Activated gamma-delta T cell (primary cell): ENCODE results near the gene BNC2.

Source experiments
- DNase-seq: peaks from one replicate; lab custom pipeline; 2025; lab: John Stamatoyannopoulos, UW

Gene BNC2

GRCh38 chr9:16597136-16597535 is 273.3 kb downstream of the BNC2 start:
- no peak for DNase-seq

DNA sequence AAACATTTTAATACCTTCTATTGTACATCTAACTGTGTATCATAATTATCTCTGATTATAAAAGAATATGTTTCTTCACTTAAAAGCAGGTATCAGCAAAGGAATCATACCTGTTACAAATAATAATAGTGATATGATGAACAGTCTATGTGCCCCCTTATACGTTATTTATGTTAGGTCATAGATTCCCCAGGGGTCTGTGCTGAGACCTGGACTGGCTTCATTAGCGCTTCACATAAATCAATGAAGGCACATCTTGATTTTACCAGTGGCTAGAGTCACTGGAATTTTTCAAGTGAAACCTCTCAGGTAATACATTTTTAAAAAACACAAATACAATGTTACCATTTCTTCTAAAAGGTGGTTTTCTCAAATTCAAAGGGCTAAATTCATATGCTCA is 275.2 kb downstream of the BNC2 start:
- DNase-seq = no peak

DNA sequence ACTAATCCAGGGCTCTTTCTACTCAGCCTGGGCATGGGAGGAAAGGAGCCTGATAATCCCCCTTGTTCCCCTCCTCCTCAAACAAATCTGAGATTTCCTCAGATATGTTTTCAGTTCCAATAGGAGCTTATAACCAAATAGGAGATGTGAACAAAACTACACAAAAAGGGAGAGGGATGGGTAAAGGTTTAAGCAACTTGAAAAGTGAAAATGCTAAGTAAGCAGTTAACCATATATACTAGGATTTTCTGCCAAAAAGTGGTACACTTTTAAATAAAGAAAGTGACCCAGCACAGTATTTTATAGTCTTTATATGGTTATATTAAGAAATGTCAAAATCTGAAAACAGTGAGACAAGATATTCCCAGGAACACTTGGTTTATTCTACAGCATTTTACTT is 275.7 kb downstream of the BNC2 start:
- DNase-seq = no peak

- DNase-seq = no peak
Observed at GRCh38 chr9:16593746-16594145, 276.7 kb downstream of the BNC2 start.

- no peak for DNase-seq
Observed at GRCh38 chr9:16591092-16591491, 279.4 kb downstream of the BNC2 start.

GRCh38 chr9:16585591-16585990 is 284.9 kb downstream of the BNC2 start:
- DNase-seq = no peak

- DNase-seq = no peak
Observed at GRCh38 chr9:16579872-16580432, 290.5 kb downstream of the BNC2 start.

GRCh38 chr9:16575986-16576245 is 294.6 kb downstream of the BNC2 start:
- DNase-seq = no peak

DNA sequence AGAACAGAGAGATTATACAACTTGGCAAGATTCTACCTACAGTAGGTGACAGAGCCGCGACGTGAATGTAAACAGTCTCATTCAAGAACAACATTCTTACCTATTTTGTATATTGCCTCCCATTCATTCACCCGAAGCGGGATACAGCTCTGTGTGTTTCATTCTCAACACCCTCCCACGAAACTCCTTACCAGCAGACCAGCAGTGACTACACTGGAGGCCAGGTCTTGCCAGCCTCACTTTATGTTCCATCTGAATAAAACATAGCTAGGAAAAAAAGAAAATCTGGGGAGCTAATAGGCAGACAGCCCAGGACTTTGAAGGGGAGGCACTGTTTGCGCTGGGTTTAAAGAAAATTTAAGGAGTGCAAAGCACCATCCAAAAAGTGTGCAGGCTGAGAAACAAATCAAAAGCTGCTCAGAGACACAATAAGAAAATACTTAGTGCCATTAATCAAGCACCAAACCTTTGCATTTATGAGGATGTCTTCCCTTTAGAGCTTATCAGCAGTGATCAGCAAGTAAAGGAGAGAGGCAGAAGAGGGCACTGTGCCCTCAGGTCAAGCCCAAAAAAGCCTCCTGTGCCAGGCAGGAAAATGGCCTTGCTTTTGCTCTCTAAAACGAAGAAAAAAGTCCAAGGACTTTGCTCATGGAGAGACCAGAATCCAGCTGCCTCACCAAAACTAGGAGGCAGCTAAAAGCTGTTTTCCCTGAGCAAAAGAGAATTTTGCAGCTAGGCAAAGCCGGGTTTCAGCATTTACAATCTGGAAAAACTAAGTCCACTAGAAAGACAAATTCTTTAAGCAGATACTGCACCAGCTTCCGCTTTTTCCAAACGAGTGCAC is 295.1 kb downstream of the BNC2 start:
- no peak for DNase-seq

GRCh38 chr9:16572005-16572734 is 298.3 kb downstream of the BNC2 start:
- DNase-seq = no peak

GRCh38 chr9:16571127-16571802 is 299.2 kb downstream of the BNC2 start:
- DNase-seq = no peak

- no peak for DNase-seq
Observed at GRCh38 chr9:16563446-16563845, 307.0 kb downstream of the BNC2 start.

GRCh38 chr9:16561121-16561520 is 309.3 kb downstream of the BNC2 start:
- DNase-seq = no peak

DNA sequence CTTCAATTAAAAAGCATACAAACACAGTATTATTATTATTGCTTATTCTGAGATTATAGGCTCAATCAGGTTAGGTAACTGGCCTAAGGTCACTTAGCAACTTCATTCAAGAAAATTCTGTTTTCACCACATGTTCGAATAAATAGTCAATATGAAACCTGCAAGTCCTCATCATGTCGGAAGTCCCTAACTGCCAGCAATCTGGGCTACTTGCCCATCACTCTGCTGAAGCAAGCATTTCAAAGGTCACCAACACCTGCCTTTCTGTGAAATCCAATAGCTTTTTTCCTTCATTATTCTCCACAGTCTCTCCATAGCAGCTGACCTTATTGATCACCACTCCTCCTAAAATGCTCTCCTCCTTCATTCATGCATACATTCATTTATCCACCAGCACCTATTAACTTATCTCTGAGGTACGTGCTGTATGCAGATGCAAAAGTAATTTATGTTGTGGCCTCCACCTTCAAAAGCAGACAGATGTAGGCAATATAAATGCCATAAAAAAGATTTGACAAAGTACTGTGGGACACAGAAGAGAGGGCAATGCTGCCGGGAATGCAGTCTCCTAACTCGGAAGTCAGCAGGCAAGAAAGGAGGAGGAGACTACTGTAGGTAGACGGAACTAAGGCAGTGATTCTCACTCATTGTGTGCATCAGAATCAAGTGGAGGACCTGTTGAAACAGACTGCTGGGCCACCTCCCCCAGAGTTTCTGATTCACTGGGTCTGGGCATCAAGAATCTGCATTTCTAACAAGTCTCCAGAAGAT is 310.9 kb downstream of the BNC2 start:
- DNase-seq = no peak

DNA sequence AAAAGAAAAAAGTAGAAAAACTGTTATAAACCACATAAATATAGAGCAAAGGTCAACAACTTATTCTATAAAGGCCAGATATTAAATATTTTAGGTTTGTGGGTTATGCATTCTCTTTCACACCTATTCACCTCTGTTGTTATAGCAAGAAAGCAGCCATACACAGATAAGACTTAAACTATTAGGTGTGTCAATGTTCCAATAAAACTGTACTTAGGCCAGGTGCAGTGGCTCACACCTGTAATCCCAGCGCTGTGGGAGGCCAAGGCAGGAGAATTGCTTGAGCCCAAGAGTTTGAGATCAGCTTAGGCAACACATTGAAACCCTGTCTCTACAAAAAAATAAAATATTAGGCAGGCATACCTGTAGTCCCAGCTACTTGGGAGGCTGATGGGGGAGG is 314.7 kb downstream of the BNC2 start:
- DNase-seq = no peak

DNA sequence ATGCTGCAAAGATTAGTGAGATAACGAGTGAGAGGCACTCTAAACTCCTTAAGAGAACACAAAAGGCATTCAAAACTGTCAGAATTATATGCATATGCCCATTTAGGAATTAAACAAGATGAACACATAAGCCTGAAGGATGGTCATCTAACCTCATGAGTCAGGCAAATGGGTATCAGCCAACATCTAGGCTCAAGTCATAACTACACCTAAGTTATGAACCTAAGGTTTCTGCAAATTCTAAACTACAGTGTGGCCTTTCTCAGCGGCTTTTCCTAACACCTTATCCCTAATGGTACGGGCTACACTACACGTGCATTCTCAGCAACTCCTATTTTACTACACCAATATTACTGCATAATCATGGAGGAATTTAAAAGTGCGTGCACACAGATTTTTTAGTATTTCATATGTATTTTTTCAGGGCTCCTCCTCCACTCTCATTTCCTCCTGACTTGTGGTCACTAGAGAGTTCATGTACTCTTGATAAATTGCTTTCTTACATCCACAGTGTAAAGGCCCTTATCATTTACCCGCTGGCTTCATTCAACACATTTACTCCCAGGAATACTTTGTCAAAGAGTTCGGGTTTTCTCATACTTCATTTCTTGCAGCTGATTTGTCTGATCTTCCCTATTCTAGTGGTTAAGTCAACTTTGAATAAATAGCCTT is 316.5 kb downstream of the BNC2 start:
- no peak for DNase-seq

DNA sequence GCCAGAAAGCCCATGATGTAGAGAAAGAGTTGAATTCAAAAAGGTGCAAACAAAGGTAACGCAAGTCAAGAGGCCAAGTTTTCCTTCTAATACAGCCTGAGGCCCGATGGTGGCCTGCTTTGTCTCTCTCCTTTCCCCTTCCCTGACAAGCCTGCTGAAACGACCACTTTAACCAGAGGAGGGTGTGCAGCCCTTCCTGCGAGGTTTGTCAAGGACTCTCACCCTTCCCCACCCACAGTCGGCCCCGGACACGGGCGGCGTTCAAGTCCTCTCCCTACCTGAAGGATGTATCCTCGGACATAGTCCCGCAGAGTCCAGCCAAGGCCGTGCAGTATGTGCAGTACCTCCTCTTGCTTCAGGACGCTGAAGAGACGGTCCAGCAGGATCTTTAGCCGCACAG is 318.2 kb downstream of the BNC2 start:
- DNase-seq = no peak

GRCh38 chr9:16551692-16552091 is 318.8 kb downstream of the BNC2 start:
- DNase-seq = no peak

- no peak for DNase-seq
Observed at GRCh38 chr9:16545639-16546038, 324.8 kb downstream of the BNC2 start.

DNA sequence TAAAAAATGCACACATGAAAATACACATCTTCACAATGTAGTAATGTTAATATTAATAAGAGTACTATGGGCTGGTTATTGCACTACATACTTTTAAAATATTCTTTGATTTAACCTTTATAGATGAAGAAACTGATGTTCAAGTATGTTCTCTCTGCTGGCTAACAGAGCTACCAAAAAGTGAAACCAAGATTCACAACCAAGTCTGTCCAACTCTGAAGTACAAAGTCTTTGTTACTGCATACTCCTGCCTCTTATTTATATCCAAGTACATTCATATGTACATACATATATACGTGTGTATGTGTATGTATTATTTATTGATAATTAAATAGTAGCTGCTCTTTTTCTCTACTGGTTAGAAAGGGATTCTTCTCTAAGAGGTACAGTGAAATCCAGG is 325.6 kb downstream of the BNC2 start:
- no peak for DNase-seq

- no peak for DNase-seq
Observed at GRCh38 chr9:16543686-16544085, 326.8 kb downstream of the BNC2 start.
